Aorta (tissue), 5 donors: ENCODE measurements around the gene FAM3D. TPM values are rescaled to one million over a fixed set of nuclear protein-coding genes. Genes with fewer than 3 reads are reported as not detected.
"Not testable (repeated sequence)": the region's sequence is repeated elsewhere in the genome, so short reads cannot be mapped to it uniquely, and the experiment has no call there.

Source experiments
- ATAC-seq: fragments of 200-7000 bp; cut with Tn5 transposase; one replicate; pipeline ENCODE4 v1.9.1; 2022; ENCODE audit warnings: moderate library complexity; ENCODE audit not compliant: low FRiP score
- DNase-seq, 2 donors: peaks; one replicate each; pipeline ENCODE4 v3.0.0-alpha.2; 2020
- H3K27ac ChIP-seq, 2 donors: one replicate each; pipeline ENCODE4 v1.5.1; 2013; ENCODE audit warnings: low read length in 2 of 2, mild to moderate bottlenecking in 2 of 2, moderate library complexity in 2 of 2, control low read depth in 1 of 2, inconsistent platforms in 1 of 2, low read depth in 1 of 2
- H3K27me3 ChIP-seq, 2 donors: one replicate each; pipeline ENCODE4 v1.6.1; 2013; ENCODE audit warnings: control low read depth in 1 of 2, low read length in 1 of 2, mild to moderate bottlenecking in 1 of 2, moderate library complexity in 1 of 2; ENCODE audit not compliant: insufficient read depth in 2 of 2, control insufficient read depth in 1 of 2
- H3K36me3 ChIP-seq, 2 donors: one replicate each; pipeline ENCODE4 v1.6.1; 2013; ENCODE audit warnings: control low read depth in 1 of 2, low read length in 1 of 2, mild to moderate bottlenecking in 1 of 2; ENCODE audit not compliant: insufficient read depth in 2 of 2, control insufficient read depth in 1 of 2
- H3K4me1 ChIP-seq, 2 donors: one replicate each; pipeline ENCODE4 v1.6.1; 2013; ENCODE audit warnings: low read length in 2 of 2, control low read depth in 1 of 2, mild to moderate bottlenecking in 1 of 2, moderate library complexity in 1 of 2; ENCODE audit not compliant: insufficient read depth in 2 of 2, control insufficient read depth in 1 of 2
- H3K4me3 ChIP-seq, 2 donors: one replicate each; pipeline ENCODE4 v1.5.1; 2013; ENCODE audit warnings: low read length in 2 of 2, control low read depth in 1 of 2, mild to moderate bottlenecking in 1 of 2
- H3K9me3 ChIP-seq: one replicate; pipeline ENCODE4 v1.6.1; 2013; ENCODE audit warnings: mild to moderate bottlenecking, low read length; ENCODE audit not compliant: control insufficient read depth
- WGBS, 2 donors: extraction: QIAGEN DNeasy Blood & Tissue Kit; methylation state at CpG; one replicate each; pipeline ENCODE4 v1.1.7; 2013; 5-methylcytosine and 5-hydroxymethylcytosine counted together
- intact Hi-C, 2 donors: fragments of 100-400 bp; cut with DNase I; formaldehyde crosslinking; loops; one replicate each; pipeline versions ENCODE4 v1.14.2 to v1.15.0; 2022
- polyA plus RNA-seq, 2 donors: library from polyadenylated mRNA; stranded (reverse); fragments of 200-250 nt; gene quantifications; one replicate each; pipeline ENCODE4 v1.2.3, GENCODE V29; 2013
- total RNA-seq, 2 donors: library from RNA; stranded (reverse); fragmentation: NEBNext Ultra II Directional; extraction: Animal tissue kit (Norgen Biotek cat#: 25700); gene quantifications; one replicate each; pipeline ENCODE4 v1.2.1, GENCODE V29; 2021
- donor health status: healthy with polysubstance abuse.
- donor health status: Bipolar disorder and iron deficiency.
- donor health status: DM: no; HTN: no; CAD: no.
- donor health status: DM: no; HTN: no; CAD: no.
- donor health status: DM: yes; HTN: yes; CAD: no.

FAM3D gene
- total and polyA plus RNA-seq, 4 donors, result 0.54 to 8.8 TPM; not detected in 2

- no peak overlapping the region for H3K27ac ChIP-seq
- H3K4me3 ChIP-seq, result no peak overlapping the region
- H3K9me3 ChIP-seq, result no peaks in the 10 kb centered on the region
- no peaks in the 10 kb centered on the region for H3K36me3 ChIP-seq
- intact Hi-C loops, result no loop called here
- DNase-seq (no peak), ATAC-seq (no peak)
- H3K27me3 ChIP-seq, result no peaks in the 10 kb centered on the region
- H3K4me1 ChIP-seq, result no peaks in the 10 kb centered on the region
- 13 to 19% methylated on average over 6 of the region's 6 CpGs for WGBS, 2 donors
Observed at GRCh38 chr3:58679446-58679845, 12.9 kb upstream of the FAM3D start.

DNA sequence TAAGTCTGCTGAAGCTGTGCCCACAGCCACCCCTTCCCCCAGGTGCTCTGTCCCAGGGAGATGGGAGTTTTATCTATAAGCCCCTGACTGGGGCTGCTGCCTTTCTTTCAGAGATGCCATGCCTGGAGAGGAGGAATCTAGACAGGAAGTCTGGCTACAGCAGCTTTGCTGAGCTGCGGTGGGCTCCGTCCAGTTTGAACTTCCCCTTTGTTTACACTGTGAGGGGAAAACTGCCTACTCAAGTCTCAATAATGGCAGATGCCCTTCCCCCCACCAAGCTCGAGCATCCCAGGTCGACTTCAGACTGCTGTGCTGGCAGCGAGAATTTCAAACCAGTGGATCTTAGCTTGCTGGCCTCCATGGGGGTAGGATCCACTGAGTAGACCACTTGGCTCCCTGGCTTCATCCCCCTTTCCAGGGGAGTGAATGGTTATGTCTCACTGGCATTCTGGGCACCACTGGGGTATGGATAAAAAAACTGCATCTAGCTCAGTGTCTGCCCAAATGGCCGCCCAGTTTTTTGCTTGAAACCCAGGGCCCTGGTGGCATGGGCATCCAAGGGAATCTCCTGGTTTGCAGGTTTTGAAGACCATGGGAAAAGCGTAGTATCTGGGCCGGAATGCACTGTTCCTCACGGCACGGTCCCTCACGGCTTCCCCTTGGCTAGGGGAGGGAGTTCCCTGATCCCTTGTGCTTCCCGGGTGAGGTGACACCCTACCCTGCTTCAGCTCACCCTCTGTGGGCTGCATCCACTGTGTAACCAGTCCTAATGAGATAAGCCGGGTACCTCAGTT lies 11.8 kb upstream of the FAM3D start:
- intact Hi-C loops, H3K36me3 ChIP-seq, H3K27ac ChIP-seq, H3K4me3 ChIP-seq, H3K9me3 ChIP-seq, H3K27me3 ChIP-seq, ATAC-seq, H3K4me1 ChIP-seq: not testable (repeated sequence)
- DNase-seq, result peak in 1 of 2 donors; percentile 63
- 63% methylated on average over 13 of the region's 13 CpGs for WGBS, 2 donors

DNA sequence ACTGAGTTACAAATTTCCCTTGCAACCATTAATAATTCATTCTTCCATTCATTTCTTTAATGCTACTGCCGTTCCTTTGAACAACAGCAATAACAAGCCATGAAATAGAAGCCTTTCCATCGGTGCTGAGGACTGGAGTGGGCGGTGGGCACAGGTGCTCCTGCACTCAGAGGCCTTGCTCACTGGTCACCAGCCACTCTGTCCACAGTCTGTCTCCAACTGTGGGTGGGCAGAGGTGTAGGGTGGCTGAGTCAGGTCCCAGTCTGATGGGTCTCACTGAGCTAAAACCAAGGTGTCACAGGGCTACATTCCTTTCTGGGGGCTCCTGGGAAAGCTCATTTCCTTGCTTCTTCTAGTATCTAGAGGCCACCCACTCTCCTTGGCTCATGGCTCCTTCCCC lies 6.3 kb upstream of the FAM3D start:
- WGBS, 2 donors, result 84 to 89% methylated on average over 3 of the region's 3 CpGs
- no peak for ATAC-seq
- Histone ChIP-seq H3K4me3 (no peak overlapping the region), H3K4me1 (no peaks in the 10 kb centered on the region), H3K9me3 (peaks cover 1% of the 10 kb centered on the region), H3K27me3 (no peaks in the 10 kb centered on the region), H3K27ac (no peak overlapping the region), H3K36me3 (no peaks in the 10 kb centered on the region)
- DNase-seq, result no peak
- intact Hi-C loops, result no loop called here

GRCh38 chr3:58672451-58672850 lies 5.9 kb upstream of the FAM3D start:
- no peak for DNase-seq
- Histone ChIP-seq H3K27ac (no peak overlapping the region), H3K4me3 (no peak overlapping the region), H3K27me3 (no peaks in the 10 kb centered on the region), H3K9me3 (peaks cover 1% of the 10 kb centered on the region), H3K4me1 (no peaks in the 10 kb centered on the region), H3K36me3 (no peaks in the 10 kb centered on the region)
- WGBS, 2 donors, result 88% methylated on average over 8 of the region's 8 CpGs
- ATAC-seq, result no peak
- intact Hi-C loops, result no loop called here

DNA sequence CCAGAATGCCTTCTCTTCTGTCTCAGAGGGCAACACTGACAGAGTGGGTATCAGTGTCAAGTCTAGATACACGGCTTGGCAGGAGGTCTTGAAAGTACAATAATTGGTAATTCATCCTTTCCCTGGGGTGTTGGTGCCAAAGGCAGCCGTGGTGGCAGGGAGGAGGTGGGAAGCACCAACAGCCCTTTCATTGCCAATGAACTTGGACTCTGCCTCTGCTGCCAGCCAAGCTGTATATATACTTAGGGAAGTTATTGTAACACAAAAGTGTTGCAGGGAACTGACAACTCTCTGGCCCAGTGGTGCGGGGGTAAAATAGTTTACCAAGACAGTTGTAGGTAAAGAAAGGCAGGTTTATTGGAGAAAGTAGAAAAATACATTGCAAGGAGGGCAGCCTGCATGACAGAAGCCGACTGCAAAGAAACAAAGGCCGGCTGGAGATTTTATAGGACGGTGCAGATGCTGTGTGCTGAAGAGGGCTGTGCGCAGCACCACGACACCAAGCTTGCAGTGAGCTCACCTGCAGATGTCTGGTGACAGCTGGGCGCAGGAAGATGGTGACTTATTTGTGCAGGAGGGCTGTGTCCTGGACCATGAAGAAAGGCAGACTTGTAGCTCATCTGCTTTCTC lies 4.0 kb upstream of the FAM3D start:
- no peak for ATAC-seq
- DNase-seq, result no peak
- 62 to 68% methylated on average over 9 of the region's 9 CpGs for WGBS, 2 donors

DNA sequence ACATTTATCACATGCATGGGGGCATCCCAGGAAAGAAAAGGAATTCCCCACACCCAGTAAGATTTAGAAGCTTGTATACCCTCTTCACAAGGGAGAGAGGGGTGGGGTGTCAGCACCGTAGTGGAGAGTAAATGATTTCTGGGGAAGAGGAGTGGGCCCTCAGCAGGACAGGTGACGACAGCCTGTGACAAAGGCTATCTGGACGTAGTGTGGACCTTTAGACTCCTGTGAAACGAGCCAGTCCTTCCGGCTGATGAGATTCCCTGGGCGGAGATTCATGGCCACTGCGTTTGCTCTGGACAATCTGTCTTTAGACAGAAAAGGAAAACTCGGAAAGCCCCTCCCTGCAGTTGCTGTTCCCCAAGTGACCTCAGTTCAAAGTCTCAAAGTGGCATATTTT lies 1.7 kb upstream of the FAM3D start:
- WGBS, 2 donors, result 64 to 70% methylated on average over 8 of the region's 8 CpGs
- ATAC-seq (no peak), DNase-seq (no peak)

More for the DNA sequence above, 4.0 kb upstream of the FAM3D start:
- Histone ChIP-seq H3K27me3 (no peaks in the 10 kb centered on the region), H3K9me3 (peaks cover 1% of the 10 kb centered on the region), H3K36me3 (no peaks in the 10 kb centered on the region), H3K27ac (no peak overlapping the region), H3K4me1 (no peaks in the 10 kb centered on the region), H3K4me3 (no peak overlapping the region)
- intact Hi-C loops, result no loop called here

DNA sequence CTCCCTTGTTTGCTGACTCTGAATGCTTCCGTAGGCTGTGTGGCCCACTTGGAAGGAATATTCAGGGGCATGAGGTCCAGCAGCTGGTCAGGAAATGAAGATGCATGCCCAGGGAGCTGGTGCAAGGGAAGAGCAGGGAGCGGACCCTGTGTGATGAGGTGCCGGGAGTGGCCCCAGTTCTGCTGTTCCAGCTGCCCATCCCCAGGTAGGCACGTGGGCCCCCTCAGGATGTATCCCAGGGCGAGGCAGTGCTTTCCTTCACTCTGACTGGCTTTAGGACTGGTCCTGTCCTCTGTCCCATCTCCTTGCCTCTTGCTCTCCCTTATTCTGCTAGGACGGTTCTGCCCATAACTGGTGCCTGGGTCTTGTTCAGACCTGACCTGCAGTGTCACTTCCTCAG lies 1.1 kb upstream of the FAM3D start:
- no peak overlapping the region for H3K4me3 ChIP-seq
- no peaks in the 10 kb centered on the region for H3K36me3 ChIP-seq
- peak; percentile 24 for ATAC-seq
- WGBS, 2 donors, result 74 to 78% methylated on average over 5 to 6 of the region's 6 CpGs
- no peak overlapping the region for H3K27ac ChIP-seq
- no peak for DNase-seq
- no peaks in the 10 kb centered on the region for H3K27me3 ChIP-seq
- no peaks in the 10 kb centered on the region for H3K4me1 ChIP-seq
- intact Hi-C loops, result no loop called here
- H3K9me3 ChIP-seq, result peaks cover 1% of the 10 kb centered on the region

More for the DNA sequence above, 1.7 kb upstream of the FAM3D start:
- Histone ChIP-seq H3K27ac (no peak overlapping the region), H3K9me3 (peaks cover 1% of the 10 kb centered on the region), H3K27me3 (no peaks in the 10 kb centered on the region), H3K36me3 (no peaks in the 10 kb centered on the region), H3K4me1 (no peaks in the 10 kb centered on the region), H3K4me3 (no peak overlapping the region)
- intact Hi-C loops, result no loop called here

- H3K9me3 ChIP-seq, result peaks cover 1% of the 10 kb centered on the region
- intact Hi-C loops, result no loop called here
- WGBS, 2 donors, result 77 to 79% methylated on average over 1 of the region's 1 CpG
- DNase-seq (no peak), ATAC-seq (no peak)
- no peak overlapping the region for H3K4me3 ChIP-seq
- H3K36me3 ChIP-seq, result no peaks in the 10 kb centered on the region
- H3K27me3 ChIP-seq, result no peaks in the 10 kb centered on the region
- H3K27ac ChIP-seq, result no peak overlapping the region
- no peaks in the 10 kb centered on the region for H3K4me1 ChIP-seq
Observed at GRCh38 chr3:58667229-58667628, 655 bp upstream of the FAM3D start.

GRCh38 chr3:58665405-58665804 lies 1.2 kb downstream of the FAM3D start:
- WGBS, 2 donors, result 76 to 81% methylated on average over 2 of the region's 2 CpGs
- H3K4me3 ChIP-seq, result no peak overlapping the region
- H3K36me3 ChIP-seq, result no peaks in the 10 kb centered on the region
- no peaks in the 10 kb centered on the region for H3K27me3 ChIP-seq
- no peak for ATAC-seq
- no peaks in the 10 kb centered on the region for H3K4me1 ChIP-seq
- intact Hi-C loops, result no loop called here
- no peak for DNase-seq
- no peaks in the 10 kb centered on the region for H3K9me3 ChIP-seq
- no peak overlapping the region for H3K27ac ChIP-seq
